GM18505 (cell line): ENCODE data around the gene RAD23B.

Experiments used
- ATAC-seq: cut with Tn5 transposase; IDR thresholded peaks from one replicate; pipeline ENCODE4 v1.9.1; 2021; ENCODE audit not compliant: unreplicated experiment
- POLR2A ChIP-seq: IDR thresholded peaks from 4 replicates; pipeline ENCODE4 v1.6.1; 2011; ENCODE audit warnings: borderline replicate concordance; ENCODE audit not compliant: insufficient read depth, insufficient read length; ENCODE audit errors: extremely low read depth

Gene RAD23B

GRCh38 chr9:107373809-107374208, 90.7 kb downstream of the RAD23B start:
- TF ChIP-seq POLR2A: no peak
- ATAC-seq: no peak

- no peak for ATAC-seq
- TF ChIP-seq POLR2A: no peak
Observed at GRCh38 chr9:107375001-107375400, 91.9 kb downstream of the RAD23B start.

GRCh38 chr9:107375651-107376369, 92.7 kb downstream of the RAD23B start:
- no peak for ATAC-seq
- TF ChIP-seq POLR2A: no peak

GRCh38 chr9:107378006-107378405, 94.9 kb downstream of the RAD23B start:
- ATAC-seq: no peak
- no peak for TF ChIP-seq POLR2A
